Measurements from ENCODE around the gene CCM2.

CCM2 gene

GRCh38 chr7:44978511-44979366 lies 21.3 kb upstream of the CCM2 start, which contains the start of gene MYO1G:
TSS of gene MYO1G (minus strand) at chr7:44979015. CDS start at chr7:44978961, 54 bp downstream.
- 1% methylated on average over 19 of the region's 24 CpGs for WGBS (ENCODE audit: insufficient coverage)
- peak; percentile 87 to 98 (median 97) for DNase-seq
- H3K27me3 ChIP-seq (replicated peaks in 2 of 5; ENCODE audit: control insufficient read depth in 4 of 5, insufficient read depth in 5 of 5, low read length in 4 of 5): no peaks in the 10 kb centered on the region
- peak within 1 kb of the TSS; percentile 6 to 91 (median 61) for H3K4me3 ChIP-seq (ENCODE audit: control insufficient read depth in 1 of 7, extremely low read depth in 1 of 7, insufficient read depth in 4 of 7, low read depth in 2 of 7, low read length in 6 of 7)
- ChIA-PET CTCF (interaction anchor here (0.6 to 15.0 kb wide), 5 partner anchors 16 to 94 kb away, joined by 3 to 204 read pairs (median 4); partner anchors contain the start of genes CCM2 and PURB), POLR2A (interaction anchor here (0.6 to 4.5 kb wide), 8 partner anchors 16 to 84 kb away, joined by 3 to 19 read pairs (median 4); partner anchors contain the start of gene CCM2)
- peaks cover 13 to 55% (median 34%) of the 10 kb centered on the region in 4 experiments for H3K36me3 ChIP-seq (ENCODE audit: control insufficient read depth in 4 of 4, insufficient read depth in 4 of 4, low read length in 3 of 4)
- H3K4me1 ChIP-seq (ENCODE audit: control extremely low read depth in 1 of 4, control insufficient read depth in 4 of 4, insufficient read depth in 4 of 4, low read length in 3 of 4): peaks cover 13 to 87% (median 61%) of the 10 kb centered on the region in 4 experiments
- no peaks in the 10 kb centered on the region for H3K9me3 ChIP-seq (ENCODE audit: control extremely low read depth in 1 of 5, control insufficient read depth in 4 of 5, insufficient read depth in 2 of 5, low read depth in 1 of 5, low read length in 4 of 5)
- peak within 1 kb of the TSS; percentile 87 to 96 for H3K27ac ChIP-seq (ENCODE audit: insufficient read depth in 1 of 2, low read depth in 1 of 2, low read length in 2 of 2, poor library complexity in 1 of 2, severe bottlenecking in 2 of 2)

- Histone ChIP-seq H3K9me3 (ENCODE audit: control extremely low read depth in 1 of 5, control insufficient read depth in 4 of 5, insufficient read depth in 2 of 5, low read depth in 1 of 5, low read length in 4 of 5) (no peaks in the 10 kb centered on the region), H3K27me3 (replicated peaks in 2 of 5; ENCODE audit: control insufficient read depth in 4 of 5, insufficient read depth in 5 of 5, low read length in 4 of 5) (no peaks in the 10 kb centered on the region), H3K36me3 (ENCODE audit: control insufficient read depth in 4 of 4, insufficient read depth in 4 of 4, low read length in 3 of 4) (peaks cover 15 to 55% (median 39%) of the 10 kb centered on the region in 4 experiments), H3K4me3 (ENCODE audit: control insufficient read depth in 1 of 7, extremely low read depth in 1 of 7, insufficient read depth in 4 of 7, low read depth in 2 of 7, low read length in 6 of 7) (peak overlapping the region in 5 of 7 experiments; percentile 11 to 91 (median 62)), H3K4me1 (ENCODE audit: control extremely low read depth in 1 of 4, control insufficient read depth in 4 of 4, insufficient read depth in 4 of 4, low read length in 3 of 4) (peaks cover 13 to 93% (median 66%) of the 10 kb centered on the region in 4 experiments), H3K27ac (ENCODE audit: insufficient read depth in 1 of 2, low read depth in 1 of 2, low read length in 2 of 2, poor library complexity in 1 of 2, severe bottlenecking in 2 of 2) (peak overlapping the region; percentile 87 to 96)
- ChIA-PET CTCF (interaction anchor here (0.6 to 15.0 kb wide), 7 partner anchors 11 to 63 kb away, joined by 3 to 204 read pairs (median 4); partner anchors contain the start of gene CCM2), POLR2A (interaction anchor here (0.7 to 4.5 kb wide), 6 partner anchors 15 to 57 kb away, joined by 3 to 19 read pairs (median 4); partner anchors contain the start of gene CCM2)
- DNase-seq: no peak
- WGBS (ENCODE audit: insufficient coverage): 84% methylated on average over 6 of the region's 8 CpGs
These were observed 20.3 kb upstream of the CCM2 start for GRCh38 chr7:44979481-44980392.

- H3K9me3 ChIP-seq (ENCODE audit: control extremely low read depth in 1 of 5, control insufficient read depth in 4 of 5, insufficient read depth in 2 of 5, low read depth in 1 of 5, low read length in 4 of 5): no peaks in the 10 kb centered on the region
- ChIA-PET CTCF (interaction anchor here (0.6 to 15.0 kb wide), 5 partner anchors 10 to 1085 kb away, joined by 3 to 204 read pairs (median 4); partner anchors contain the start of gene CCM2), POLR2A (interaction anchor here (4.5 kb wide), 1 partner anchor 18 kb away, joined by 19 read pairs; the partner anchor contains the start of gene CCM2)
- peak in 2 of 3 donors; percentile 86 to 87 for DNase-seq
- H3K27ac ChIP-seq (ENCODE audit: insufficient read depth in 1 of 2, low read depth in 1 of 2, low read length in 2 of 2, poor library complexity in 1 of 2, severe bottlenecking in 2 of 2): peak overlapping the region; percentile 87 to 96
- no peaks in the 10 kb centered on the region for H3K27me3 ChIP-seq (replicated peaks in 2 of 5; ENCODE audit: control insufficient read depth in 4 of 5, insufficient read depth in 5 of 5, low read length in 4 of 5)
- peaks cover 12 to 55% (median 38%) of the 10 kb centered on the region in 4 experiments for H3K36me3 ChIP-seq (ENCODE audit: control insufficient read depth in 4 of 4, insufficient read depth in 4 of 4, low read length in 3 of 4)
- whole genome bisulfite sequencing (ENCODE audit: insufficient coverage): 50% methylated on average over 5 of the region's 8 CpGs
- H3K4me1 ChIP-seq (ENCODE audit: control extremely low read depth in 1 of 4, control insufficient read depth in 4 of 4, insufficient read depth in 4 of 4, low read length in 3 of 4): peaks cover 19 to 94% (median 74%) of the 10 kb centered on the region in 4 experiments
- H3K4me3 ChIP-seq (ENCODE audit: control insufficient read depth in 1 of 7, extremely low read depth in 1 of 7, insufficient read depth in 4 of 7, low read depth in 2 of 7, low read length in 6 of 7): peak overlapping the region in 2 of 7 experiments; percentile 26 to 38
These were observed 19.5 kb upstream of the CCM2 start for GRCh38 chr7:44980393-44981034.

- peak in 1 of 3 donors; percentile 17 for DNase-seq
- CTCF ChIA-PET: interaction anchor here (0.6 to 15.0 kb wide), 5 partner anchors 13 to 1085 kb away, joined by 3 to 204 read pairs (median 4); partner anchors contain the start of gene CCM2
- POLR2A ChIA-PET: interaction anchor here (1.8 to 4.5 kb wide), 2 partner anchors 17 to 46 kb away, joined by 7 to 19 read pairs; partner anchors contain the start of gene CCM2
- H3K4me3 ChIP-seq (ENCODE audit: control insufficient read depth in 1 of 7, extremely low read depth in 1 of 7, insufficient read depth in 4 of 7, low read depth in 2 of 7, low read length in 6 of 7): peak overlapping the region in 3 of 7 experiments; percentile 25 to 27 (median 26)
- H3K27ac ChIP-seq (ENCODE audit: insufficient read depth in 1 of 2, low read depth in 1 of 2, low read length in 2 of 2, poor library complexity in 1 of 2, severe bottlenecking in 2 of 2): peak overlapping the region; percentile 11 to 96
- no peaks in the 10 kb centered on the region for H3K27me3 ChIP-seq (replicated peaks in 2 of 5; ENCODE audit: control insufficient read depth in 4 of 5, insufficient read depth in 5 of 5, low read length in 4 of 5)
- WGBS (ENCODE audit: insufficient coverage): 81% methylated on average over 6 of the region's 7 CpGs
- peaks cover 9 to 53% (median 35%) of the 10 kb centered on the region in 4 experiments for H3K36me3 ChIP-seq (ENCODE audit: control insufficient read depth in 4 of 4, insufficient read depth in 4 of 4, low read length in 3 of 4)
- H3K9me3 ChIP-seq (ENCODE audit: control extremely low read depth in 1 of 5, control insufficient read depth in 4 of 5, insufficient read depth in 2 of 5, low read depth in 1 of 5, low read length in 4 of 5): no peaks in the 10 kb centered on the region
- H3K4me1 ChIP-seq (ENCODE audit: control extremely low read depth in 1 of 4, control insufficient read depth in 4 of 4, insufficient read depth in 4 of 4, low read length in 3 of 4): peaks cover 19 to 91% (median 77%) of the 10 kb centered on the region in 4 experiments
These were observed 18.8 kb upstream of the CCM2 start for GRCh38 chr7:44981035-44981706.

- H3K4me3 ChIP-seq (ENCODE audit: control insufficient read depth in 1 of 7, extremely low read depth in 1 of 7, insufficient read depth in 4 of 7, low read depth in 2 of 7, low read length in 6 of 7): peak overlapping the region in 1 of 7 experiments; percentile 99
- H3K27me3 ChIP-seq (replicated peaks in 2 of 5; ENCODE audit: control insufficient read depth in 4 of 5, insufficient read depth in 5 of 5, low read length in 4 of 5): no peaks in the 10 kb centered on the region
- ChIA-PET POLR2A (interaction anchor here (1.8 kb wide), 1 partner anchor 44 kb away, joined by 7 read pairs; no protein-coding TSS in a partner anchor), CTCF (interaction anchor here (0.8 to 15.0 kb wide), 6 partner anchors 9 to 153 kb away, joined by 3 to 204 read pairs (median 4); partner anchors contain the start of gene CCM2)
- DNase-seq: no peak
- H3K4me1 ChIP-seq (ENCODE audit: control extremely low read depth in 1 of 4, control insufficient read depth in 4 of 4, insufficient read depth in 4 of 4, low read length in 3 of 4): peaks cover 19 to 86% (median 73%) of the 10 kb centered on the region in 4 experiments
- H3K27ac ChIP-seq (ENCODE audit: insufficient read depth in 1 of 2, low read depth in 1 of 2, low read length in 2 of 2, poor library complexity in 1 of 2, severe bottlenecking in 2 of 2): no peak overlapping the region
- no peaks in the 10 kb centered on the region for H3K9me3 ChIP-seq (ENCODE audit: control extremely low read depth in 1 of 5, control insufficient read depth in 4 of 5, insufficient read depth in 2 of 5, low read depth in 1 of 5, low read length in 4 of 5)
- WGBS (ENCODE audit: insufficient coverage): 100% methylated on average over 1 of the region's 1 CpG
- H3K36me3 ChIP-seq (ENCODE audit: control insufficient read depth in 4 of 4, insufficient read depth in 4 of 4, low read length in 3 of 4): peaks cover 9 to 43% (median 32%) of the 10 kb centered on the region in 4 experiments
These were observed 17.5 kb upstream of the CCM2 start for GRCh38 chr7:44982535-44982923.

Measured in common myeloid progenitor, CD34-positive (primary cell).